Measurements from ENCODE around the gene PPIP5K1.

Gene PPIP5K1

DNA sequence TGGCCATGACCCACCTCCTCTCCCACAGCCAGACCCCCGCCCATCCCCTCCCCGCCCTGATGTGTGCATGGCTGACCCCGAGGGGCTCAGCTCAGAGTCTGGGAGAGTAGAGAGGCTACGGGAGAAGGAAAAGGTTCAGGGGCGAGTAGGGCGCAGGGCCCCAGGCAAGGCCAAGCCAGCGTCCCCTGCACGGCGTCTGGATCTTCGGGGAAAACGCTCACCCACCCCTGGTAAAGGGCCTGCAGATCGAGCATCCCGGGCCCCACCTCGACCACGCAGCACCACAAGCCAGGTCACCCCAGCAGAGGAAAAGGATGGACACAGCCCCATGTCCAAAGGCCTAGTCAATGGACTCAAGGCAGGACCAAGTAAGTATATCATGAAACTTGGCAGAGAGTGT is 60.9 kb downstream of the PPIP5K1 start:
- Histone ChIP-seq H3K79me2 (ENCODE audit: control insufficient read depth, insufficient read depth, low read length) (no peaks in the 10 kb centered on the region), H4K8ac (ENCODE audit: low read depth, low read length) (no peak overlapping the region), H3K18ac (ENCODE audit: low read length) (no peak overlapping the region), H3K27me3 (ENCODE audit: insufficient read depth, low read length, poor library complexity) (no peaks in the 10 kb centered on the region), H3K56ac (ENCODE audit: low read length) (no peak overlapping the region), H3K79me1 (ENCODE audit: low read length) (no peaks in the 10 kb centered on the region), H3K9ac (ENCODE audit: low read length) (no peak overlapping the region), H3K4me2 (ENCODE audit: low read length) (no peak overlapping the region), H3K4ac (ENCODE audit: low read depth, low read length) (no peak overlapping the region), H2BK5ac (ENCODE audit: low read length) (no peak overlapping the region), H2BK15ac (replicated peaks; ENCODE audit: low read depth) (no peak overlapping the region), H3K27ac (ENCODE audit: low read depth, low read length) (no peak overlapping the region), H3K36me3 (ENCODE audit: control insufficient read depth, insufficient read depth, low read length) (no peaks in the 10 kb centered on the region), H3K23ac (ENCODE audit: low read length) (no peak overlapping the region), H3K4me3 (ENCODE audit: low read length) (no peak overlapping the region), H2BK120ac (ENCODE audit: low read depth, low read length) (no peak overlapping the region), H4K5ac (ENCODE audit: low read length) (no peak overlapping the region), H3K4me1 (ENCODE audit: control insufficient read depth, low read depth, low read length) (peaks cover 8% of the 10 kb centered on the region), H2AK5ac (ENCODE audit: low read length) (no peak overlapping the region)
- no peak for DNase-seq
- WGBS (ENCODE audit: extremely low coverage, insufficient coverage, low lambda C conversion rate) = no CpG with 5 or more reads among the region's 15 CpGs

DNA sequence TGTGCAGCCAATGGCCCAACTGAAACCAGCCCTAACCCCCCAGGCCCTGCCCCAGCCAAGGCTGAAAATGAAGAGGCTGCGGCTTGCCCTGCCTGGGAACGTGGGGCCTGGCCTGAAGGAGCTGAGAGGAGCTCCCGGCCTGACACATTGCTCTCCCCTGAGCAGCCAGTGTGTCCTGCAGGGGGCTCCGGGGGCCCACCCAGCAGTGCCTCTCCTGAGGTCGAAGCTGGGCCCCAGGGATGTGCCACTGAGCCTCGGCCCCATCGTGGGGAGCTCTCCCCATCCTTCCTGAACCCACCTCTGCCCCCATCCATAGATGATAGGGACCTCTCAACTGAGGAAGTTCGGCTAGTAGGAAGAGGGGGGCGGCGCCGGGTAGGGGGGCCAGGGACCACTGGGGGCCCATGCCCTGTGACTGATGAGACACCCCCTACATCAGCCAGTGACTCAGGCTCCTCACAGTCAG is 61.4 kb downstream of the PPIP5K1 start:
- no peaks in the 10 kb centered on the region for H3K27me3 ChIP-seq (ENCODE audit: insufficient read depth, low read length, poor library complexity)
- H3K79me2 ChIP-seq (ENCODE audit: control insufficient read depth, insufficient read depth, low read length) = no peaks in the 10 kb centered on the region
- no peak overlapping the region for H3K4me3 ChIP-seq (ENCODE audit: low read length)
- H3K4me2 ChIP-seq (ENCODE audit: low read length) = no peak overlapping the region
- H2AK5ac ChIP-seq (ENCODE audit: low read length) = no peak overlapping the region
- no peak overlapping the region for H2BK120ac ChIP-seq (ENCODE audit: low read depth, low read length)
- H2BK5ac ChIP-seq (ENCODE audit: low read length) = no peak overlapping the region
- H3K27ac ChIP-seq (ENCODE audit: low read depth, low read length) = no peak overlapping the region
- no peak overlapping the region for H4K8ac ChIP-seq (ENCODE audit: low read depth, low read length)
- H3K4me1 ChIP-seq (ENCODE audit: control insufficient read depth, low read depth, low read length) = peaks cover 8% of the 10 kb centered on the region
- H3K9ac ChIP-seq (ENCODE audit: low read length) = no peak overlapping the region
- no peak overlapping the region for H3K4ac ChIP-seq (ENCODE audit: low read depth, low read length)
- no peak for DNase-seq
- no peak overlapping the region for H3K56ac ChIP-seq (ENCODE audit: low read length)
- H3K79me1 ChIP-seq (ENCODE audit: low read length) = no peaks in the 10 kb centered on the region
- H3K36me3 ChIP-seq (ENCODE audit: control insufficient read depth, insufficient read depth, low read length) = no peaks in the 10 kb centered on the region
- H4K5ac ChIP-seq (ENCODE audit: low read length) = no peak overlapping the region
- H3K23ac ChIP-seq (ENCODE audit: low read length) = no peak overlapping the region
- H3K18ac ChIP-seq (ENCODE audit: low read length) = no peak overlapping the region
- H2BK15ac ChIP-seq (replicated peaks; ENCODE audit: low read depth) = no peak overlapping the region
- no CpG with 5 or more reads among the region's 11 CpGs for WGBS (ENCODE audit: extremely low coverage, insufficient coverage, low lambda C conversion rate)

DNA sequence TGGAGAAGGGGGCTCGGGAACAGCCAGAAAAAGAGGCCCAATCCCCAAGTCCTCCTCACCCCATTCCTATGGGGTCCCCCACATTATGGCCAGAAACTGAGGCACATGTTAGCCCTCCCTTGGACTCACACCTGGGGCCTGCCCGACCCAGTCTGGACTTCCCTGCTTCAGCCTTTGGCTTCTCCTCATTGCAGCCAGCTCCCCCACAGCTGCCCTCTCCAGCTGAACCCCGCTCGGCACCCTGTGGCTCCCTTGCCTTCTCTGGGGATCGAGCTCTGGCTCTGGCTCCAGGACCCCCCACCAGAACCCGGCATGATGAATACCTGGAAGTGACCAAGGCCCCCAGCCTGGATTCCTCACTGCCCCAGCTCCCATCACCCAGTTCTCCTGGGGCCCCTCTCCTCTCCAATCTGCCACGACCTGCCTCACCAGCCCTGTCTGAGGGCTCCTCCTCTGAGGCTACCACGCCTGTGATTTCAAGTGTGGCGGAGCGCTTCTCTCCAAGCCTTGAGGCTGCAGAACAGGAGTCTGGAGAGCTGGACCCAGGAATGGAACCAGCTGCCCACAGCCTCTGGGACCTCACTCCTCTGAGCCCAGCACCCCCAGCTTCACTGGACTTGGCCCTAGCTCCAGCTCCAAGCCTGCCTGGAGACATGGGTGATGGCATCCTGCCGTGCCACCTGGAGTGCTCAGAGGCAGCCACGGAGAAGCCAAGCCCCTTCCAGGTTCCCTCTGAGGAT is 62.0 kb downstream of the PPIP5K1 start:
- Histone ChIP-seq H3K27ac (ENCODE audit: low read depth, low read length) (no peak overlapping the region), H3K4me3 (ENCODE audit: low read length) (no peak overlapping the region), H2BK120ac (ENCODE audit: low read depth, low read length) (no peak overlapping the region), H2BK15ac (replicated peaks; ENCODE audit: low read depth) (no peak overlapping the region), H4K8ac (ENCODE audit: low read depth, low read length) (no peak overlapping the region), H3K4me1 (ENCODE audit: control insufficient read depth, low read depth, low read length) (peaks cover 8% of the 10 kb centered on the region), H2AK5ac (ENCODE audit: low read length) (no peak overlapping the region), H3K18ac (ENCODE audit: low read length) (no peak overlapping the region), H3K79me1 (ENCODE audit: low read length) (no peaks in the 10 kb centered on the region), H3K23ac (ENCODE audit: low read length) (no peak overlapping the region), H3K56ac (ENCODE audit: low read length) (no peak overlapping the region), H3K36me3 (ENCODE audit: control insufficient read depth, insufficient read depth, low read length) (no peaks in the 10 kb centered on the region), H3K4ac (ENCODE audit: low read depth, low read length) (no peak overlapping the region), H3K9ac (ENCODE audit: low read length) (no peak overlapping the region), H3K4me2 (ENCODE audit: low read length) (no peak overlapping the region), H2BK5ac (ENCODE audit: low read length) (no peak overlapping the region), H3K27me3 (ENCODE audit: insufficient read depth, low read length, poor library complexity) (no peaks in the 10 kb centered on the region), H3K79me2 (ENCODE audit: control insufficient read depth, insufficient read depth, low read length) (no peaks in the 10 kb centered on the region), H4K5ac (ENCODE audit: low read length) (no peak overlapping the region)
- DNase-seq = no peak
- WGBS (ENCODE audit: extremely low coverage, insufficient coverage, low lambda C conversion rate) = no CpG with 5 or more reads among the region's 12 CpGs

GRCh38 chr15:43527016-43527801 is 62.8 kb downstream of the PPIP5K1 start:
- H3K4me3 ChIP-seq (ENCODE audit: low read length) = no peak overlapping the region
- no peaks in the 10 kb centered on the region for H3K79me1 ChIP-seq (ENCODE audit: low read length)
- no peak overlapping the region for H2BK120ac ChIP-seq (ENCODE audit: low read depth, low read length)
- H3K56ac ChIP-seq (ENCODE audit: low read length) = no peak overlapping the region
- no CpG with 5 or more reads among the region's 9 CpGs for WGBS (ENCODE audit: extremely low coverage, insufficient coverage, low lambda C conversion rate)
- H3K79me2 ChIP-seq (ENCODE audit: control insufficient read depth, insufficient read depth, low read length) = no peaks in the 10 kb centered on the region
- no peaks in the 10 kb centered on the region for H3K36me3 ChIP-seq (ENCODE audit: control insufficient read depth, insufficient read depth, low read length)
- no peak overlapping the region for H3K27ac ChIP-seq (ENCODE audit: low read depth, low read length)
- no peak overlapping the region for H3K23ac ChIP-seq (ENCODE audit: low read length)
- no peak overlapping the region for H3K4ac ChIP-seq (ENCODE audit: low read depth, low read length)
- no peak overlapping the region for H4K8ac ChIP-seq (ENCODE audit: low read depth, low read length)
- H3K9ac ChIP-seq (ENCODE audit: low read length) = no peak overlapping the region
- H4K5ac ChIP-seq (ENCODE audit: low read length) = no peak overlapping the region
- H3K4me1 ChIP-seq (ENCODE audit: control insufficient read depth, low read depth, low read length) = peaks cover 8% of the 10 kb centered on the region
- no peak overlapping the region for H3K4me2 ChIP-seq (ENCODE audit: low read length)
- no peak overlapping the region for H2BK15ac ChIP-seq (replicated peaks; ENCODE audit: low read depth)
- H2BK5ac ChIP-seq (ENCODE audit: low read length) = no peak overlapping the region
- no peak overlapping the region for H3K18ac ChIP-seq (ENCODE audit: low read length)
- no peak overlapping the region for H2AK5ac ChIP-seq (ENCODE audit: low read length)
- H3K27me3 ChIP-seq (ENCODE audit: insufficient read depth, low read length, poor library complexity) = no peaks in the 10 kb centered on the region
- DNase-seq = no peak

GRCh38 chr15:43526261-43526930 is 63.6 kb downstream of the PPIP5K1 start:
- no peak for DNase-seq
- Histone ChIP-seq H3K4me3 (ENCODE audit: low read length) (no peak overlapping the region), H3K27ac (ENCODE audit: low read depth, low read length) (no peak overlapping the region), H3K36me3 (ENCODE audit: control insufficient read depth, insufficient read depth, low read length) (no peaks in the 10 kb centered on the region), H4K8ac (ENCODE audit: low read depth, low read length) (no peak overlapping the region), H2BK15ac (replicated peaks; ENCODE audit: low read depth) (no peak overlapping the region), H2BK120ac (ENCODE audit: low read depth, low read length) (no peak overlapping the region), H2BK5ac (ENCODE audit: low read length) (no peak overlapping the region), H3K27me3 (ENCODE audit: insufficient read depth, low read length, poor library complexity) (no peaks in the 10 kb centered on the region), H3K56ac (ENCODE audit: low read length) (no peak overlapping the region), H3K79me2 (ENCODE audit: control insufficient read depth, insufficient read depth, low read length) (no peaks in the 10 kb centered on the region), H3K79me1 (ENCODE audit: low read length) (no peaks in the 10 kb centered on the region), H3K23ac (ENCODE audit: low read length) (no peak overlapping the region), H3K4ac (ENCODE audit: low read depth, low read length) (no peak overlapping the region), H3K4me1 (ENCODE audit: control insufficient read depth, low read depth, low read length) (peaks cover 5% of the 10 kb centered on the region), H4K5ac (ENCODE audit: low read length) (no peak overlapping the region), H2AK5ac (ENCODE audit: low read length) (no peak overlapping the region), H3K18ac (ENCODE audit: low read length) (no peak overlapping the region), H3K4me2 (ENCODE audit: low read length) (no peak overlapping the region), H3K9ac (ENCODE audit: low read length) (no peak overlapping the region)
- WGBS (ENCODE audit: extremely low coverage, insufficient coverage, low lambda C conversion rate) = no CpG with 5 or more reads among the region's 11 CpGs

Data from mesendoderm (in vitro differentiated cells).